SK-N-SH (cell line): ENCODE data around the gene RAPGEF3. TPM values are rescaled to one million over a fixed set of nuclear protein-coding genes. Genes with fewer than 3 reads are reported as not detected.

Experiments used
- CTCF ChIA-PET: fragments of 300-600, 350-600 bp; formaldehyde crosslinking; extraction: SDS; loops from one replicate; lab custom pipeline; 2021; lab: Yijun Ruan, JAX
- POLR2A ChIA-PET: fragments of 350-600 bp; sonication (Branson Sonifier 250); formaldehyde crosslinking; extraction: SDS; loops from one replicate; lab custom pipeline; 2020; ENCODE audit warnings: antibody characterized with exemption, inconsistent platforms; lab: Yijun Ruan, JAX
- DNase-seq: peaks from one replicate; pipeline ENCODE4 v3.0.0; 2012
- H2AFZ ChIP-seq: fragments of 200-600 bp; sonication (generic); 2 replicates; pipeline ENCODE4 v1.8.1; 2016; ENCODE audit warnings: antibody characterized with exemption, mild to moderate bottlenecking, low read depth
- H3F3A ChIP-seq: fragments of 200-600 bp; sonication (generic); replicated peaks from 2 replicates; pipeline ENCODE3; 2016; ENCODE audit warnings: antibody characterized with exemption, mild to moderate bottlenecking; ENCODE audit not compliant: insufficient read depth
- H3K27ac ChIP-seq, 2 experiments: fragments of 200-500 bp in 1 of 2; fragments of 200-600 bp in 1 of 2; sonication (Bioruptor generic) in 1 of 2; sonication (generic), shearing (Covaris generic) in 1 of 2; 2 replicates each; pipeline versions ENCODE4 v1.5.1 to v1.6.1; 2014 to 2016; ENCODE audit warnings: low read depth in 2 of 2, inconsistent platforms in 1 of 2, low read length in 1 of 2, mild to moderate bottlenecking in 1 of 2, mixed read lengths in 1 of 2
- H3K27me3 ChIP-seq: fragments of 200-600 bp; sonication (generic), shearing (Covaris generic); 2 replicates; pipeline ENCODE4 v1.6.1; 2016; ENCODE audit warnings: mixed run types; ENCODE audit not compliant: insufficient read depth
- H3K36me3 ChIP-seq, 2 experiments: fragments of 200-500 bp in 1 of 2; fragments of 200-600 bp in 1 of 2; sonication (Bioruptor generic) in 1 of 2; sonication (generic) in 1 of 2; replicated peaks in 1 of 2; 2 replicates each; pipeline versions ENCODE3 to v1.5.1; 2014 to 2016; ENCODE audit warnings: low read length in 1 of 2, mild to moderate bottlenecking in 1 of 2; ENCODE audit not compliant: insufficient read depth in 2 of 2, control insufficient read depth in 1 of 2
- H3K4me1 ChIP-seq, 2 experiments: fragments of 200-500 bp in 1 of 2; fragments of 200-600 bp in 1 of 2; sonication (Bioruptor generic) in 1 of 2; sonication (generic), shearing (Covaris generic) in 1 of 2; 2 replicates each; pipeline versions ENCODE4 v1.5.1 to v1.6.1; 2014 to 2016; ENCODE audit warnings: low read depth in 1 of 2, low read length in 1 of 2, mixed run types in 1 of 2; ENCODE audit not compliant: insufficient read depth in 2 of 2, control insufficient read depth in 1 of 2
- H3K4me2 ChIP-seq: fragments of 200-600 bp; sonication (generic), shearing (Covaris generic); 2 replicates; pipeline ENCODE4 v1.6.1; 2017; ENCODE audit warnings: mixed run types
- H3K4me3 ChIP-seq, 2 experiments: fragments of 200-500 bp in 1 of 2; fragments of 200-600 bp in 1 of 2; sonication (Bioruptor generic) in 1 of 2; sonication (generic), shearing (Covaris generic) in 1 of 2; 2 replicates each; pipeline versions ENCODE4 v1.5.1 to v1.8.1; 2014 to 2016; ENCODE audit warnings: low read depth in 2 of 2, inconsistent platforms in 1 of 2, low read length in 1 of 2, mild to moderate bottlenecking in 1 of 2, mixed read lengths in 1 of 2, moderate library complexity in 1 of 2
- H3K79me2 ChIP-seq: fragments of 200-600 bp; sonication (generic); 2 replicates; pipeline ENCODE4 v1.8.1; 2017; ENCODE audit warnings: mild to moderate bottlenecking; ENCODE audit not compliant: insufficient read depth
- H3K9ac ChIP-seq: fragments of 200-600 bp; sonication (generic); 2 replicates; pipeline ENCODE4 v1.6.1; 2017; ENCODE audit warnings: mixed run types
- H3K9me2 ChIP-seq: fragments of 200-600 bp; sonication (generic); 2 replicates; pipeline ENCODE4 v1.6.1; 2017; ENCODE audit warnings: mixed run types
- H3K9me3 ChIP-seq: fragments of 200-600 bp; sonication (generic); 2 replicates; pipeline ENCODE4 v1.6.1; 2017; ENCODE audit warnings: mixed run types, mild to moderate bottlenecking, moderate library complexity
- H4K20me1 ChIP-seq: fragments of 200-600 bp; sonication (generic); 2 replicates; pipeline ENCODE4 v1.6.1; 2017; ENCODE audit warnings: mild to moderate bottlenecking, mixed run types; ENCODE audit not compliant: insufficient read depth
- CHD2 ChIP-seq: fragments of 150-350 bp; IDR thresholded peaks from 2 replicates; pipeline ENCODE4 v1.6.1; 2018; ENCODE audit warnings: low read length; ENCODE audit not compliant: partially characterized antibody
- ELF1 ChIP-seq: IDR thresholded peaks from 2 replicates; pipeline ENCODE4 v1.4.0; 2012
- EP300 ChIP-seq, 2 experiments: IDR thresholded peaks; 2 replicates each; pipeline versions ENCODE4 v1.4.0 to v1.6.1; 2012; ENCODE audit warnings: borderline replicate concordance in 1 of 2, low read depth in 1 of 2, low read length in 1 of 2
- EZH2phosphoT487 ChIP-seq: fragments of 200-600 bp; sonication (generic); IDR thresholded peaks from 2 replicates; pipeline ENCODE4 v1.6.1; 2017; ENCODE audit warnings: low read depth, mixed run types, mild to moderate bottlenecking, antibody characterized with exemption, moderate library complexity, borderline replicate concordance
- FOSL2 ChIP-seq: IDR thresholded peaks from 2 replicates; pipeline ENCODE4 v1.4.0; 2012; ENCODE audit warnings: low read depth, mild to moderate bottlenecking, moderate library complexity, borderline replicate concordance
- FOXJ3 ChIP-seq: sonication (generic); formaldehyde crosslinking; IDR thresholded peaks from 2 replicates; pipeline ENCODE4 v1.5.1; 2020; ENCODE audit warnings: mild to moderate bottlenecking, missing genetic modification reagents
- FOXM1 ChIP-seq: IDR thresholded peaks from 2 replicates; pipeline ENCODE4 v1.4.0; 2012; ENCODE audit warnings: low read depth, mild to moderate bottlenecking
- GABPA ChIP-seq: IDR thresholded peaks from 2 replicates; pipeline ENCODE4 v1.4.0; 2012; ENCODE audit warnings: low read depth, mild to moderate bottlenecking
- GATA2 ChIP-seq: sonication (generic); formaldehyde crosslinking; IDR thresholded peaks from 2 replicates; pipeline ENCODE4 v1.5.0; 2020; ENCODE audit warnings: mild to moderate bottlenecking, missing genetic modification reagents
- JUND ChIP-seq: IDR thresholded peaks from 2 replicates; pipeline ENCODE4 v1.4.0; 2012
- MEF2A ChIP-seq: IDR thresholded peaks from 2 replicates; pipeline ENCODE4 v1.4.0; 2012; ENCODE audit warnings: low read depth, borderline replicate concordance
- NFIC ChIP-seq: IDR thresholded peaks from 2 replicates; pipeline ENCODE4 v1.4.0; 2012; ENCODE audit warnings: borderline replicate concordance
- POLR2AphosphoS5 ChIP-seq: IDR thresholded peaks from 2 replicates; pipeline ENCODE4 v1.6.1; 2012; ENCODE audit warnings: low read depth, low read length
- RCOR1 ChIP-seq: fragments of 150-350 bp; IDR thresholded peaks from 2 replicates; pipeline ENCODE4 v1.6.1; 2017; ENCODE audit warnings: antibody characterized with exemption, low read length
- RFX5 ChIP-seq: IDR thresholded peaks from 2 replicates; pipeline ENCODE4 v1.6.1; 2012; ENCODE audit warnings: mild to moderate bottlenecking, improper control_type of control experiment, low read length
- SMC3 ChIP-seq: IDR thresholded peaks from 2 replicates; pipeline ENCODE4 v1.6.1; 2012; ENCODE audit warnings: low read depth, low read length, improper control_type of control experiment
- TAF1 ChIP-seq: IDR thresholded peaks from 2 replicates; pipeline ENCODE4 v1.6.1; 2012; ENCODE audit warnings: low read depth, mild to moderate bottlenecking, low read length, moderate library complexity, borderline replicate concordance
- TCF12 ChIP-seq: IDR thresholded peaks from 2 replicates; pipeline ENCODE4 v1.4.0; 2012
- USF2 ChIP-seq: fragments of 150-350 bp; IDR thresholded peaks from 2 replicates; pipeline ENCODE4 v1.6.1; 2017; ENCODE audit warnings: antibody characterized with exemption, low read length, low read depth, borderline replicate concordance
- YY1 ChIP-seq: IDR thresholded peaks from 2 replicates; pipeline ENCODE4 v1.4.0; 2012; ENCODE audit warnings: low read depth, mild to moderate bottlenecking
- ZBTB33 ChIP-seq: IDR thresholded peaks from 2 replicates; pipeline ENCODE4 v1.4.0; 2012; ENCODE audit warnings: low read depth, borderline replicate concordance
- WGBS: methylation state at CpG from one replicate; pipeline ENCODE4 v1.1.6; 2017; ENCODE audit warnings: low lambda C conversion rate; 5-methylcytosine and 5-hydroxymethylcytosine counted together
- polyA plus RNA-seq, 3 experiments: library from polyadenylated mRNA; depleted of rRNA; stranded (reverse); fragments of >200 nt; gene quantifications; 2 replicates each; pipeline ENCODE4 v1.2.3, GENCODE V29; 2012
- TF ChIP-seq, protein P1 (sequence below): IDR thresholded peaks from 2 replicates; pipeline ENCODE4 v1.4.0; 2012; ENCODE audit warnings: low read depth, borderline replicate concordance

Gene RAPGEF3
- polyA plus RNA-seq, 1 of the 3 experiments (the other 2 are of a cell fraction): 0.90 TPM

- H3K27ac ChIP-seq: no peak overlapping the region
- peaks cover 0 to 5% of the 10 kb centered on the region in 2 experiments; a peak in 2 of 4 replicates for H3K4me1 ChIP-seq
- no peaks in the 10 kb centered on the region for H3K27me3 ChIP-seq
- TF ChIP-seq, protein P1, sequence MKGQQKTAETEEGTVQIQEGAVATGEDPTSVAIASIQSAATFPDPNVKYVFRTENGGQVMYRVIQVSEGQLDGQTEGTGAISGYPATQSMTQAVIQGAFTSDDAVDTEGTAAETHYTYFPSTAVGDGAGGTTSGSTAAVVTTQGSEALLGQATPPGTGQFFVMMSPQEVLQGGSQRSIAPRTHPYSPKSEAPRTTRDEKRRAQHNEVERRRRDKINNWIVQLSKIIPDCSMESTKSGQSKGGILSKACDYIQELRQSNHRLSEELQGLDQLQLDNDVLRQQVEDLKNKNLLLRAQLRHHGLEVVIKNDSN: no peak
- TF ChIP-seq TAF1: no peak
- no peak for TF ChIP-seq TCF12
- no peak for TF ChIP-seq FOXJ3
- TF ChIP-seq POLR2AphosphoS5: no peak
- TF ChIP-seq EZH2phosphoT487: no peak
- no peak for TF ChIP-seq YY1
- TF ChIP-seq NFIC: no peak
- no peak for TF ChIP-seq CHD2
- no peak for TF ChIP-seq FOXM1
- TF ChIP-seq ZBTB33: no peak
- H3K36me3 ChIP-seq: peaks cover 47 to 55% of the 10 kb centered on the region in 2 experiments
- H2AFZ ChIP-seq: no peak overlapping the region
- no peak for DNase-seq
- no peak overlapping the region for H3K4me2 ChIP-seq
- no peaks in the 10 kb centered on the region for H3F3A ChIP-seq
- H3K9ac ChIP-seq: no peak overlapping the region
- no peaks in the 10 kb centered on the region for H3K9me3 ChIP-seq
- no peaks in the 10 kb centered on the region for H3K9me2 ChIP-seq
- 99% methylated on average over 2 of the region's 2 CpGs for WGBS
- H3K79me2 ChIP-seq: peaks cover 34% of the 10 kb centered on the region
- ChIA-PET CTCF (interaction anchor here (0.6 to 1.5 kb wide), 2 partner anchors 48 kb away, joined by 3 to 10 read pairs; no protein-coding TSS in a partner anchor), POLR2A (no interaction called here)
- no peak overlapping the region for H3K4me3 ChIP-seq
- H4K20me1 ChIP-seq: no peaks in the 10 kb centered on the region
Measured at GRCh38 chr12:47700263-47700662, 58.4 kb downstream of the RAPGEF3 start.

- H4K20me1 ChIP-seq: no peaks in the 10 kb centered on the region
- H3F3A ChIP-seq: peaks cover 2% of the 10 kb centered on the region
- H3K9ac ChIP-seq: no peak overlapping the region
- H3K27ac ChIP-seq: no peak overlapping the region
- H3K4me3 ChIP-seq: no peak overlapping the region
- DNase-seq: no peak
- H3K9me2 ChIP-seq: no peaks in the 10 kb centered on the region
- no peaks in the 10 kb centered on the region for H3K9me3 ChIP-seq
- no peaks in the 10 kb centered on the region for H3K4me1 ChIP-seq
- peaks cover 64 to 71% of the 10 kb centered on the region in 2 experiments for H3K36me3 ChIP-seq
- WGBS: 95% methylated on average over 7 of the region's 7 CpGs
- H3K79me2 ChIP-seq: peaks cover 17% of the 10 kb centered on the region
- H3K4me2 ChIP-seq: no peak overlapping the region
- H2AFZ ChIP-seq: no peak overlapping the region
- no peaks in the 10 kb centered on the region for H3K27me3 ChIP-seq
- ChIA-PET CTCF (interaction anchor here (0.7 to 5.2 kb wide), 6 partner anchors 9 to 139 kb away, joined by 3 to 22 read pairs (median 5); no protein-coding TSS in a partner anchor), POLR2A (no interaction called here)
- TF ChIP-seq RFX5: no peak
- no peak for TF ChIP-seq MEF2A
- no peak for TF ChIP-seq JUND
- TF ChIP-seq, protein P1: no peak
- TF ChIP-seq USF2: no peak
- TF ChIP-seq EP300 (IDR thresholded peaks at IDR 0.05; ENCODE audit: borderline replicate concordance in 1 of 2, low read depth in 1 of 2, low read length in 1 of 2): no peak
- TF ChIP-seq ZBTB33: no peak
- no peak for TF ChIP-seq FOXM1
- no peak for TF ChIP-seq TCF12
- TF ChIP-seq EZH2phosphoT487: no peak
- no peak for TF ChIP-seq RCOR1
- no peak for TF ChIP-seq GATA2
- no peak for TF ChIP-seq FOSL2
- TF ChIP-seq SMC3: no peak
- TF ChIP-seq GABPA: no peak
- no peak for TF ChIP-seq ELF1
- no peak for TF ChIP-seq CHD2
- no peak for TF ChIP-seq NFIC
Measured at GRCh38 chr12:47698631-47699030, 60.0 kb downstream of the RAPGEF3 start.
